Tibial nerve (tissue), 4 donors: ENCODE measurements around the gene GNAL. TPM values are rescaled to one million over a fixed set of nuclear protein-coding genes. Genes with fewer than 3 reads are reported as not detected.

Experiments used
- DNase-seq, 2 donors: peaks; one replicate each; pipeline ENCODE4 v3.0.0-alpha.2; 2019; ENCODE audit warnings: low spot score in 2 of 2
- H3K27ac ChIP-seq, 4 donors: fragments of 200-600 bp; sonication (generic) in 3 of 4; one replicate each; pipeline ENCODE4 v1.5.1; 2017 to 2019; ENCODE audit warnings: mild to moderate bottlenecking in 1 of 4
- H3K27me3 ChIP-seq, 2 donors: fragments of 200-600 bp; sonication (generic) in 1 of 2; one replicate each; pipeline versions ENCODE4 v1.5.1 to v1.6.0; 2017 to 2019
- H3K36me3 ChIP-seq, 3 donors: fragments of 200-600 bp; sonication (generic); one replicate each; pipeline ENCODE4 v1.5.1; 2018 to 2019
- H3K4me1 ChIP-seq, 4 donors: fragments of 200-600 bp; sonication (generic) in 3 of 4; one replicate each; pipeline ENCODE4 v1.5.1; 2017 to 2019
- H3K4me3 ChIP-seq, 4 donors: fragments of 200-600 bp; sonication (generic) in 3 of 4; one replicate each; pipeline ENCODE4 v1.5.1; 2017 to 2019; ENCODE audit warnings: mild to moderate bottlenecking in 1 of 4, moderate library complexity in 1 of 4
- H3K9me3 ChIP-seq, 4 donors: fragments of 200-600 bp; sonication (generic) in 3 of 4; one replicate each; pipeline ENCODE4 v1.5.1; 2017 to 2019
- EP300 ChIP-seq, 2 donors: sonication (generic); formaldehyde crosslinking; IDR thresholded peaks; one replicate each; pipeline ENCODE4 v1.6.1; 2017; ENCODE audit warnings: antibody characterized with exemption in 2 of 2, mild to moderate bottlenecking in 1 of 2
- POLR2A ChIP-seq, 2 donors: fragments of 450-650 bp; IDR thresholded peaks; one replicate each; pipeline ENCODE4 v1.6.1; 2017; ENCODE audit warnings: antibody characterized with exemption in 2 of 2, mild to moderate bottlenecking in 2 of 2, moderate library complexity in 2 of 2
- WGBS, 2 donors: methylation state at CpG; one replicate each; pipeline ENCODE4 v1.1.5; 2018; 5-methylcytosine and 5-hydroxymethylcytosine counted together
- total RNA-seq, 4 donors: library from RNA; depleted of rRNA; stranded (reverse); fragments of >200 nt; gene quantifications; one replicate each; pipeline ENCODE4 v1.1.0, GENCODE V29; 2016
- TF ChIP-seq, protein P1 (sequence below), 5 experiments: fragments of 200-600 bp in 3 of 5; fragments of 450-650 bp in 2 of 5; sonication (generic) in 3 of 5; IDR thresholded peaks; one replicate each; pipeline ENCODE4 v1.5.1; 2016 to 2019; ENCODE audit warnings: antibody characterized with exemption in 5 of 5, mild to moderate bottlenecking in 3 of 5, moderate library complexity in 2 of 5

Gene GNAL
- total RNA-seq, 4 donors from 2014 or later = 11.3 to 17.3 (median 14.4) TPM

- no peak overlapping the region for H3K27ac ChIP-seq
- DNase-seq = no peak
- TF ChIP-seq EP300 (IDR thresholded peaks at IDR 0.05) (no peak), POLR2A (IDR thresholded peaks at IDR 0.05) (no peak)
- TF ChIP-seq, protein P1, sequence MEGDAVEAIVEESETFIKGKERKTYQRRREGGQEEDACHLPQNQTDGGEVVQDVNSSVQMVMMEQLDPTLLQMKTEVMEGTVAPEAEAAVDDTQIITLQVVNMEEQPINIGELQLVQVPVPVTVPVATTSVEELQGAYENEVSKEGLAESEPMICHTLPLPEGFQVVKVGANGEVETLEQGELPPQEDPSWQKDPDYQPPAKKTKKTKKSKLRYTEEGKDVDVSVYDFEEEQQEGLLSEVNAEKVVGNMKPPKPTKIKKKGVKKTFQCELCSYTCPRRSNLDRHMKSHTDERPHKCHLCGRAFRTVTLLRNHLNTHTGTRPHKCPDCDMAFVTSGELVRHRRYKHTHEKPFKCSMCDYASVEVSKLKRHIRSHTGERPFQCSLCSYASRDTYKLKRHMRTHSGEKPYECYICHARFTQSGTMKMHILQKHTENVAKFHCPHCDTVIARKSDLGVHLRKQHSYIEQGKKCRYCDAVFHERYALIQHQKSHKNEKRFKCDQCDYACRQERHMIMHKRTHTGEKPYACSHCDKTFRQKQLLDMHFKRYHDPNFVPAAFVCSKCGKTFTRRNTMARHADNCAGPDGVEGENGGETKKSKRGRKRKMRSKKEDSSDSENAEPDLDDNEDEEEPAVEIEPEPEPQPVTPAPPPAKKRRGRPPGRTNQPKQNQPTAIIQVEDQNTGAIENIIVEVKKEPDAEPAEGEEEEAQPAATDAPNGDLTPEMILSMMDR (IDR thresholded peaks at IDR 0.05) = no peak
- no peaks in the 10 kb centered on the region for H3K9me3 ChIP-seq
- H3K36me3 ChIP-seq = peaks cover 0 to 17% (median 0%) of the 10 kb centered on the region in 3 donors
- no peaks in the 10 kb centered on the region for H3K4me1 ChIP-seq
- H3K4me3 ChIP-seq = no peak overlapping the region
- H3K27me3 ChIP-seq = no peaks in the 10 kb centered on the region
- 77 to 82% methylated on average over 5 of the region's 5 CpGs for WGBS, 2 donors
Measured at GRCh38 chr18:11866764-11867163, 177.7 kb downstream of the GNAL start.

GRCh38 chr18:11868230-11868629 is 179.2 kb downstream of the GNAL start:
- TF ChIP-seq POLR2A (IDR thresholded peaks at IDR 0.05) = no peak
- TF ChIP-seq, protein P1 (IDR thresholded peaks at IDR 0.05) = no peak
- Histone ChIP-seq H3K9me3 (no peaks in the 10 kb centered on the region), H3K27ac (no peak overlapping the region), H3K4me1 (no peaks in the 10 kb centered on the region), H3K27me3 (no peaks in the 10 kb centered on the region), H3K4me3 (no peak overlapping the region), H3K36me3 (peaks cover 0 to 24% (median 0%) of the 10 kb centered on the region in 3 donors)
- WGBS, 2 donors = 94 to 97% methylated on average over 8 of the region's 8 CpGs
- no peak for DNase-seq

DNA sequence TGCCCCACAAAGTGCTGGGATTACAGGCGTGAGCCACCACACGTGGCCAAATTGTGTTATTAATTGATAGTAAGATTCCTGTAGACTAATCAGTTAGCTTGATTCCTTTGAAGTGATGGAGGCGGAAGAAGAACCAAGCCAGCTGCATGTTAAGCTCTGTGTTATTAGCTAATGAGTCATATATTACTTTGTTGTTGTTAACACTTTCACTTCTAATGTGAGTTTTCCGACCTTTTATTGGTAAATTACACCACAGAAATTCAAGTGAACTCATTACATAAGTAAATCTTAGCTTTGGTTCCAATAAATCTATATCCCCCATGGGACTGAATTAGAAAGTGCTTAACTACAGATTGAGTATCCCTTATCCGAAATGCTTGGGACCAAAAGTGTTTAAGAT is 182.4 kb downstream of the GNAL start:
- no peak for DNase-seq
- no peaks in the 10 kb centered on the region for H3K4me1 ChIP-seq
- whole genome bisulfite sequencing, 2 donors = 68 to 70% methylated on average over 4 to 5 of the region's 5 CpGs
- TF ChIP-seq POLR2A (IDR thresholded peaks at IDR 0.05) (no peak), EP300 (IDR thresholded peaks at IDR 0.05) (no peak)
- TF ChIP-seq, protein P1 (IDR thresholded peaks at IDR 0.05) = no peak
- no peak overlapping the region for H3K27ac ChIP-seq
- no peaks in the 10 kb centered on the region for H3K27me3 ChIP-seq
- H3K9me3 ChIP-seq = no peaks in the 10 kb centered on the region
- no peak overlapping the region for H3K4me3 ChIP-seq
- peaks cover 0 to 51% (median 0%) of the 10 kb centered on the region in 3 donors for H3K36me3 ChIP-seq

- Histone ChIP-seq H3K4me3 (no peak overlapping the region), H3K27ac (no peak overlapping the region), H3K36me3 (peaks cover 0 to 62% (median 0%) of the 10 kb centered on the region in 3 donors), H3K9me3 (no peaks in the 10 kb centered on the region), H3K27me3 (no peaks in the 10 kb centered on the region), H3K4me1 (no peaks in the 10 kb centered on the region)
- WGBS, 2 donors = 66 to 78% methylated on average over 13 of the region's 13 CpGs
- TF ChIP-seq, protein P1 (IDR thresholded peaks at IDR 0.05) = no peak
- TF ChIP-seq POLR2A (IDR thresholded peaks at IDR 0.05) = no peak
- TF ChIP-seq EP300 (IDR thresholded peaks at IDR 0.05) = no peak
- no peak for DNase-seq
Measured at GRCh38 chr18:11872479-11873136, 183.5 kb downstream of the GNAL start.

DNA sequence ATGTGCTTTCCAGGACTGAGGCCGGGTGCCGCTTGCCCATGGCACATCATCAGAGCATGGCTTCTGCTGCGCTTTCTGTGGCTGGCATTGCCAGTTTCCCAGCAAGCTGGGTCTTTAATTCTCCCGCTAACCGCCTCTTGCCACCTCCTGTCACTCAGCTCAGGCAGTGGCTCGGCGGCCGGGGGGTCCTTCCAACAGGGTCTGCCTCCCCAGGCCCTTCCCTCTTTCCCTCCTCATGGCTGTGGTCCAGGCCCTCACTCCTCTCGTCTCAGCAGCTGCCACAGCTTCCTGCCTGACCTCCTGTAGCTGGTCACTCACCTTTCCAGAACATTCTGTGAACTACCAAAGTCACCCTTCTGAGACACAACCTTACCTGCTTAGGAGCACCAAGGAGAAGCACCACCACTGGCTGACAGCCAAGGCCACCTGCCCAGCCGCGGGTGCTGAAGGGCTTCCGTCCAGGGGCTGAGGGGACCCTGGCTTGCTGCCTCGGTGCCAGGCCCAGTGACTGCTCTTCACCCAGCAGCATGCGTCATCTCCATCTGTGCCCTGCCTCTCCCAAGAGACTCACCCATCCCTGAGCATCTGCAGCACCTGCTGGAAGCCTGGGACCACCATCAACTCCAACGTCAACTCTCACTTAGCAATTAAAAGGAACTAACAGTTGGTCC is 184.7 kb downstream of the GNAL start:
- peaks cover 0 to 69% (median 0%) of the 10 kb centered on the region in 3 donors for H3K36me3 ChIP-seq

More for the DNA sequence above, 184.7 kb downstream of the GNAL start:
- Histone ChIP-seq H3K27me3 (no peaks in the 10 kb centered on the region), H3K9me3 (no peaks in the 10 kb centered on the region), H3K27ac (no peak overlapping the region), H3K4me3 (no peak overlapping the region), H3K4me1 (no peaks in the 10 kb centered on the region)
- no peak for DNase-seq
- 86 to 87% methylated on average over 12 to 15 of the region's 15 CpGs for WGBS, 2 donors
- no peak for TF ChIP-seq EP300 (IDR thresholded peaks at IDR 0.05)
- no peak for TF ChIP-seq POLR2A (IDR thresholded peaks at IDR 0.05)
- TF ChIP-seq, protein P1 (IDR thresholded peaks at IDR 0.05) = no peak
